ENCODE measurements around the gene PRMT1.

- TF ChIP-seq, protein P1, sequence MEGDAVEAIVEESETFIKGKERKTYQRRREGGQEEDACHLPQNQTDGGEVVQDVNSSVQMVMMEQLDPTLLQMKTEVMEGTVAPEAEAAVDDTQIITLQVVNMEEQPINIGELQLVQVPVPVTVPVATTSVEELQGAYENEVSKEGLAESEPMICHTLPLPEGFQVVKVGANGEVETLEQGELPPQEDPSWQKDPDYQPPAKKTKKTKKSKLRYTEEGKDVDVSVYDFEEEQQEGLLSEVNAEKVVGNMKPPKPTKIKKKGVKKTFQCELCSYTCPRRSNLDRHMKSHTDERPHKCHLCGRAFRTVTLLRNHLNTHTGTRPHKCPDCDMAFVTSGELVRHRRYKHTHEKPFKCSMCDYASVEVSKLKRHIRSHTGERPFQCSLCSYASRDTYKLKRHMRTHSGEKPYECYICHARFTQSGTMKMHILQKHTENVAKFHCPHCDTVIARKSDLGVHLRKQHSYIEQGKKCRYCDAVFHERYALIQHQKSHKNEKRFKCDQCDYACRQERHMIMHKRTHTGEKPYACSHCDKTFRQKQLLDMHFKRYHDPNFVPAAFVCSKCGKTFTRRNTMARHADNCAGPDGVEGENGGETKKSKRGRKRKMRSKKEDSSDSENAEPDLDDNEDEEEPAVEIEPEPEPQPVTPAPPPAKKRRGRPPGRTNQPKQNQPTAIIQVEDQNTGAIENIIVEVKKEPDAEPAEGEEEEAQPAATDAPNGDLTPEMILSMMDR (IDR thresholded peaks at IDR 0.05), result no peak
- no peak for TF ChIP-seq POLR2AphosphoS5 (IDR thresholded peaks at IDR 0.05)
These were observed 44.5 kb upstream of the PRMT1 start for GRCh38 chr19:49632576-49632975.

All from esophagus muscularis mucosa (tissue), 3 donors.